Embryonic facial prominence (tissue), 1 donor: ENCODE measurements around the gene RPL39.
"Not testable (repeated sequence)": the region's sequence is repeated elsewhere in the genome, so short reads cannot be mapped to it uniquely, and the experiment has no call there.

Source experiments
- DNase-seq: peaks from one replicate; pipeline ENCODE4 v3.0.0-alpha.2; 2016; ENCODE audit errors: extremely low spot score

Gene RPL39

DNA sequence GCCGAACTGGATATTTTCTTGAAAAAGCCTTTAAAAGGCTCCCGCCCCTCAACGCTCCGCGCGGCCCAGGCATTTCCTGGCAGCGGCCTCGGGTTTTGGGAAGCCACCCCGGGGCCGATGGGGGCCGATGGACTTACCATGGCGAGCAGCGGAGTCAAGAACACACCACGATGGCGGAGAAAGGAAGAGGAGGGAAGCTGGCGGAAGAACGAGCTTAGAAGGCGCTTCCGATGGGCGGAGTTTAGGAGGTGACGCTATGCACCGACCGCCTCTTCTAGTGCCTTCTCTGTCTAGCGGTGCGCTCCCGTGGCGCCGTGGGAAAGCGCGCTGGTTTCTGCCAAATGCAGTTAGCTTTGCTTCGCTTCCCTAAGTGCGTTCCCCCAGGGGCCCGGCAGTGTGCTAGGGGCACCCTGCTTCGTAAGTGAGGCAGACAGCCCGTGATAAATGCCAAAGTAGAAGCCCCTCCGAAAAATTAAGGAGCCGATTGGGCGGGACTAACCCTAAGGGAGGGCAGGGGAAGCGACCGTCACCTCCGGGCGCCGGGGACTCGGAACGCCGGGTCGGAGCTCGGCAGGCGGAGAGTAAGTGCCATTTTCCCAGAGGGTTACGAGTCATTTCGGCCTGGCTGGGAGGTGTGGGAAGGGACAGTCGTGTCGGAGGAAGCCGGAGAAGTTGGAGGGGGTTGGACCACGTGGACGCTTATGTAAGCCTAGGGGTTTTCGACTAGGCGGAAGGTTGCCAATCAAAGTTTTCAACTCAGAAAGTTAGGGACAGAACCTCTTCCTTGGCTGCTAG, at the start of gene RPL39:
RPL39 (minus strand) TSS at position 194 of the 795 bp plus-strand sequence; CDS start at position 140, 54 bp downstream.
- DNase-seq: peak; percentile 80

DNA sequence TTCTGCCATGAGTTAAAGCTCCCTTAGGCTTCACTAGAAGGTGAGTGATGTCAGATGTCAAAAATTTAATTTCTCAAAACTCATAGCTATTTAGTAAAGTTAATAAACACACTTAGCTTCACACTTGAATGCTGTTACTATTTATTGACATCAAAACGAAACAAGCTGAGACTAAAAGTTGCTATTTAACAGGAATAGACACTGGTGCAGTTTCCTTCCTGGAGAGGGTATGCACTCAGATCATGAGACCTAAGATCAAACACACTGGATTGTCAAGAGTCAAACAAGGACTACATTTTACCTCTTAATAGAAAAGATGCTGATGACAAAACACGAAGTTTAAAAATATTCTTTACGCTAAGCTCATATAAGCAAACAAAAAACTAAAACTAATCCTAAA, 42.5 kb upstream of the RPL39 start:
- DNase-seq: no peak

DNA sequence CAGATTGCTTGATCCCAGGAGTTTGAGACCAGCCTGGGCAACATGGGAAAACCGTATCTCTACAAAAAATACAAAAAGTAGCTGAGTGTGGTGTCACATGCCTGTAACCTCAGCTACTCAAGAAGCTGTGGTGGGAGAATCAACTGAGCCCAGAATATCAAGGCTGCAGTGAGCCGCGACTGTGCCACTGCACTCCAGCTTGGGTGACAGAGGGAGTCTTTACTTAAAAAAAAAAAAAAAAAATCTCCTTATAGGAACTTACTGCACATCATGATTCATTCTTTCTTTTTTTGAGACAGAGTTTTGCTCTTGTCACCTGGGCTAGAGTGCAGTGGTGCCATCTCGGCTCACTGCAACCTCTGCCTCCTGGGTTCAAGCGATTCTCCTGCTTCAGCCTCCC, 37.0 kb upstream of the RPL39 start:
- DNase-seq: no peak

DNA sequence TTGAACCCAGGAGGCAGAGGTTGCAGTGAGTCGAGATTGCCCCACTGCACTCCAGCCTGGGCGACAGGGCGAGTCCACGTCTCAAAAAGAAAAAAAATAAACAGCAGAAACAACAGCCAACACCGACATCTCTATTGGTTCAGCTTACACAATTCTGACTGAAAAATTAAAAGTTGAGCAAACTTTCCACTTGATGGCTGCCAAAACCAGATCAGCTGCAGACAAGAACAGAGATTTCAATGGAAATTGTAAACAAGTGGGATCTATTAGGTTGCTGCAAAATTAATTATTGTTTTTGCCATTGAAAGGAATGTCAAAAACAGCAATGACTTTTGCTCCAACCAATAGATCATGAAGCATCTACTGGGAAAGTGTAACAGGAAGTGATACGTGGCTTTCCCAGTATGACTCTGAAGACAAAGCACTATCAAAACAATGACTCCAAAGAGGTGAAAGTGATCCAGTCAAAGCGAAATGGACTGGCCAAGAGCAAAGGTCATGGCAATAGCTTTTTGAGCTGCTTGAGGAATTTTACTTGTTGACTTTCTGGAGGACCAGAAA, 35.0 kb upstream of the RPL39 start:
- no peak for DNase-seq

DNA sequence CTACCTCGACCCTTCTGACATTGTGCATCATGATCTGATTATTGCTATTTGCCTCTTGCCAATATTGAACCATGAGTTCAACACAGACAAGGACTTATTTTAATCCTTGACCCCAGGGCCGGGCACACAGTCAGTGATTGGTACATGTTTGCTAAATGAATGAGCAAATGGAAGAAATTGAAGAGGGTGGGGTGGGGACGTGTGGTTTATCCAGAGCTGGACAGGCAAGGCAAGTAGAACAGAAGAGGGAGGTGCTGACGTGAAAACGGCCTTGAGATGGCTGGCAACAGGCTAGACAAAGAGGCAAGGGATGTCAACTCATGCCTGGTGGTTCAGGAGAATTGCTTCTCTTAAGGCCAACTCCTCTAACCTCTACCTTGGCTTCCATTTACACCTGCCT, 32.8 kb upstream of the RPL39 start:
- DNase-seq: not testable (repeated sequence)

DNA sequence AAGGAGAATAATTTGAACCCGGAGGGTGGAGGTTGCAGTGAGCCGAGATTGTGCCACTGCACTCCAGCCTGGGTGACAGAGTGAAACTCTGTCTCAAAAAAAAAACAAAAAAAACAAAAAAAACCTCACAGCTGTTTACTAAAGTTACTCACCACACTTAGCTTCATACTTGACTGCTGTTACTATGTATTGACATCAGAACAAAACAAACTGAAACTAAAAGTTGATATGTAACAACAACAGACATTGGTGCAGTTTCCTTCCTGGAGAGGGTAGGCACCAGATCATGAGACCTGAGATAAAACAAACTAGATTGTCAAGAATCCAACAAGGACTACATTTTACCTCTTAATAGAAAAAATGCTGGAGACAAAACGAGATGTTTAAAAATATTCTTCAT, 30.3 kb upstream of the RPL39 start:
- not testable (repeated sequence) for DNase-seq

DNA sequence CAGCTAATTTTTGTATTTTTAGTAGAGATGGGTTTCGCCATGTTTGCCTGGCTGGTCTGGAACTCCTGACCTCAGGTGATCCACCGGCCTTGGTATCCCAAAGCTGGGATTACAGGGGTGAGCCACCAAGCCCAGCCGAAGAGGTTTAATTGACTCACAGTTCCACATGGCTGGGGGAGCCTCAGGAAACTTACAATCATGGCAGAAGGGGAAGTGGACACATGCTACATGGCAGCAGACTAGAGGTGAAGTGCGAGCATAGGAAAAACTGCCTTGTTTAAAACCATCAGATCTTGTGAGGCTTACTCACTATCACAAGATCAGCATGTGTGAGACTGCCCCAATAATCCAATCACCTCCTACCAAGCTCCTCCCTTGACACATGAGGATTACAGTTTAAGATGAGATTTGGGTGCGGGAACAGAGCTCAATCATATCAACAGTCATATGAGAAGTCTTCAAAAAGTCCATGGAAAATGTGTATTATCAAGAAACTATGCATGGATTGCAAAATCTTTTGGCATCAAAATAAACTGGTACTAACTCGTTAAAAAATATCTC, 25.8 kb upstream of the RPL39 start:
- no peak for DNase-seq

DNA sequence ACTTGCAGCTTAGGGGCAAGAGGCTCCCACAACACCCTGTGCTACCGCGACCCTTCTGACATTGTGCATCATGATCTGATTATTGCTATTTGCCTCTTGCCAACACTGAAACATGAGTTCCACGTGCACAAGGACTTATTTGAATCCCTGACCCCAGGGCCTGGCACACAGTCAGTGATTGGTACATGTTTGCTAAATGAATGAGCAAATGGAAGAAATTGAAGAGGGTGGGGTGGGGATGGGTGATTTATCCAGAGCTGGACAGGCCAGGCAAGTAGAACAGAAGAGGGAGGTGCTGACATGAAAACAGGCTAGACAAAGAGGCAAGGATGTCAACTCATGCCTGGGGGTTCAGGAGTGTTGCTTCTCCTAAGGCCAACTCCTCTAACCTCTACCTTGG, 24.9 kb upstream of the RPL39 start:
- DNase-seq: no peak

DNA sequence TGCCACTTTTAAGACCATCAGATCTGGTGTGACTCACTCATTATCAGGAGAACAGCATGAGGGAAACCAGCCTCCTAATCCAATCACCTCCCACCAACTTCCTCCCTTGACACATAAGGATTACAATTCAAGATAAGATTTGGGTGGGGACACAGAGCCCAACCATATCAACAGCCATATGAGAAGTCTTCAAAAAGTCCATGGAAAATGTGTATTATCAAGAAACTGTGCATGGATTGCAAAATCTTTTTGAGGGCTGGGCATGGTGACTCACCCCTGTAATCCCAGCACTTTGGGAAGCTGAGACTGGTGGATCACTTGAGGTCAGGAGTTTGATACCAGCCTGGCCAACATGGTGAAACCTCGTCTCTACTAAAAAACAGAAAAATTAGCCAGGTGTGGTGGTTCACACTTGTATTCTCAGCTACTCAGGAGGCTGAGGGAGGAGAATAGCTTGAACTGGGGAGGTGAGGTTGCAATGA, 17.8 kb upstream of the RPL39 start:
- no peak for DNase-seq

DNA sequence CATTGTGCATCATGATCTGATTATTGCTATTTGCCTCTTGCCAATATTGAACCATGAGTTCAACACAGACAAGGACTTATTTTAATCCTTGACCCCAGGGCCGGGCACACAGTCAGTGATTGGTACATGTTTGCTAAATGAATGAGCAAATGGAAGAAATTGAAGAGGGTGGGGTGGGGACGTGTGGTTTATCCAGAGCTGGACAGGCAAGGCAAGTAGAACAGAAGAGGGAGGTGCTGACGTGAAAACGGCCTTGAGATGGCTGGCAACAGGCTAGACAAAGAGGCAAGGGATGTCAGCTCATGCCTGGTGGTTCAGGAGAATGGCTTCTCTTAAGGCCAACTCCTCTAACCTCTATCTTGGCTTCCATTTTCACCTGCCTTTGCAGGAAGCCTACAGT, 17.0 kb upstream of the RPL39 start:
- not testable (repeated sequence) for DNase-seq

DNA sequence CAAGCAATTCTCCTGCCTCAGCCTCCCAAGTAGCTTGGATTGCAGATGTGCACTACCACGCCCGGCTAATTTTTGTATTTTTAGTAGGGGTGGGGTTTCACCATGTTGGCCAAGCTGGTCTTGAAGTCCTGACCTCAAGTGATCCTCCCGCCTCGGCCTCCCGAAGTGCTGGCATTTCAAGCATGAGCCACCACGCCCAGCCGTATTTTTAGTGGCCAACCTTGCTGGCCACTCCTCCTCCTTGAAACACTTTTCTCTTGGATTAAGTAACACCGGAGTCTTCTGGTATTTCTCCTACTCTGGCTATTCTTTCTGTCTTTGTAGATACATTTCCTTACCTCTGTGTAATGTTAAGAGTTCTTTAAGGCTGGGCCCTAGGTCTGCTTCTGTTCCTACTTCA, 11.1 kb upstream of the RPL39 start:
- no peak for DNase-seq

DNA sequence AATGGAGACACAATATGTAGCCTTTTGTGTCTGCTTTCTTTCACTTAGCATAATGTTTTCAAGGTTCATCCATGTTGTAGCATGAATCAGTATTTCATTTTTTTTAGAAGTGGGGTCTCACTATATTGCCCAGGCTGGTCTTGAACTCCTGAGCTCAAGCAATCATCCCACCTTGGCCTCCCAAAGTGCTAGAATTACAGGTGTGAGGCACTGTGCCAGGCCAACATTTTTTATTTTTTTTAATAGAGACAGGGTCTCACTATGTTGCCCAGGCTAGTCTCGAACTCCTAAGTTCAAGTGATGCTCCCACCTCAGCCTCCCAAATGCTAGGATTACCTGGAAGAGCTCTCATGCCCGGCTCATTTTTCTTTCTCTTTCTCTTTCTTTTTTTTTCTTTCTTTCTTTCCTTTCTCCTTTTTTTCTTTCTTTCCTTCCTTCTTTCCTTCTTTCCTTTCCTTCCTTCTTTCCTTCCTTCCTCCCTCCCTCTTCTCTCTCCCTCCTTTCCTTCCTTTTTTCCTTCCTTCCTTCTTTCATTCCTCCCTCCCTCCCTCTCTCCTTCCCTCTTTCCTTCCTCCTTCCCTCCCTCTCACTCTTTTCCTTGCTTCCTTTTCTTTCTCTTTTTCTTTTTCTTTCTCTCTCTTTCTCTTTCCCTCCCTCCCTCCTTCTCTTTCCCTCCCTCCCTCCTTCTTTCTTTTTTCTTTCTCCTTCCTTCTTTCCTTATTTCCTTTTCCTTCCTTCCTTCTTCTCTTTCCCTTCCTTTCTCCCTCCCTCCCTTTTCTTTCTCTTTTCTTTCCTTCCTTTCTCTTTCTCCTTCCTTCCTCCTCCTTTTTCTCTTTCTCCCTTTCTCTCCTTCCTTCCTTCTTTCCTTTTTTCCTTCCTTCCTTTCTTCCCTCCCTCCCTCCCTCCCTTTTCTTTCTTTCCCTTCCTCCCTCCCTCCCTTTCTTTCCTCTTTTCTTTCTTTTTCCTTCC, 10.1 kb upstream of the RPL39 start:
- DNase-seq: no peak

DNA sequence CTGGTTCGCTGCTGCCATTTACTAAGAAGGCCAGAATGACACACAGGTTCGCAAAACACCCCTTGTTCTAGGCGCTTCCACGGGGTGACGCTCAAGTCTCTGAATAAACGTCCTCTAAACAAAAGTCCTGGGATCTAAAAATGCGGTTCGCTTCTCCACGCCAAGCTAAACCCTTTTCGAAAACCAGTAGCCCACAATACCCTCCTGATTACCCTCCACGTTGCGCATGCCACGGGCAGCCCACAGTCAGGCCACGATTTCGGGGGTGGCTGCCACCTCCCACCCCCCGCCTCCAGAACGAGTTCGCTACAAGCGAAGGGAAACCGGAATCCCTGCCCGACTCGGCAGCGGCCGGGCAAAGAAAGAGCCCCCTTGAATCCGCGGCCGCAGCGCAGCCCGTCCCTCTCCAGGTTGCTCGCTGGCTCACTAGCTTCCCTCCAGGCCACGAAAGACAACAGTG, 423 bp downstream of the RPL39 start:
- DNase-seq: peak; percentile 8

DNA sequence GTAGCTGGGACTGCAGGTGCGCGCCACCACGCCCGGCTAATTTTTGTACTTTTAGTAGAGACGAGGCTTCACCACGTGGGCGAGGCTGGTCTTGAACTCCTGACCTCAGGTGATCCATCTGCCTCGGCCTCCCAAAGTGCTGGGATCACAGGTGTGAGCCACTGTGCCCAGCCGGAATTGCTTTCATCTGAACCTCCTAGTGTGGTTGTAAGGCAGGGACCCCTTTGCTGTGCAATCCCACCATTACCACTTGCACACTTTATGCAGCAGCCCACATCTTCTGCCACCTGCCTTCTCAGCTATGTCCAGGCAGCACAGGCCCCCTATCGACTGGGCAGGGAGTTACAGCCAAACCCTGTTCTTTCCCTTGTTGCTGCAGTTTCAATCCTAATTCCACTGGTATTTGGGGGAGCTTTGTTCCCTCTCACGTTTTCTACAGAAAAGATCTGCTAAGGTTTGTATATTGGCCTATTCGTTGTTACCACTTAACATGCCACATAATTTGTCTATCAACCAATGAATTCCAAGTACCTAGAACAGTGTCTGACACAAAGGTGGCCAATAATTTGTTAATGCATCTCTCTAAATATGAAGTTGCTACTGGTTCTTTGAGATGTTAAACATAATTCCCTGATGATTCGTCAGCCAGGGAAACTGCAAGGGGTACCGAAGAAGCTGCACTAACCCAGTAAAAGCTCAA, 6.5 kb downstream of the RPL39 start:
- DNase-seq: no peak

DNA sequence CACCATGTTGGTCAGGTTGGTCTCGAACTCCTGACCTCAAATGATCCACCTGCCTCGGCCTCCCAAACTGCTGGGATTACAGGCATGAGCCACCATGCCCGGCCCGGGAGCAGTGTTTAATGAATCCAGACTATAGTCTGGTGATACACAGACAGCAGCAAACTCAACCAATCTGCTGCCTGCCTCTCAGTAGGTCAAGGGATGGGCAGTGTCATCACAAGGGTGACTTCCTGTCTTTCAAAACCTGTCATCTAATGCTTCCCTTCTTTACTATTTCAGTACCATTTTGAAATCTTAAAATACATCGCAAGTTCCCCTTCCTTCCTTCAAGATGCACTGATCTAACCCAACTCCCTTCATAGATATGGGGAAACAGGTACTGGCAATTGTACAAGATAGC, 8.4 kb downstream of the RPL39 start:
- DNase-seq: no peak

DNA sequence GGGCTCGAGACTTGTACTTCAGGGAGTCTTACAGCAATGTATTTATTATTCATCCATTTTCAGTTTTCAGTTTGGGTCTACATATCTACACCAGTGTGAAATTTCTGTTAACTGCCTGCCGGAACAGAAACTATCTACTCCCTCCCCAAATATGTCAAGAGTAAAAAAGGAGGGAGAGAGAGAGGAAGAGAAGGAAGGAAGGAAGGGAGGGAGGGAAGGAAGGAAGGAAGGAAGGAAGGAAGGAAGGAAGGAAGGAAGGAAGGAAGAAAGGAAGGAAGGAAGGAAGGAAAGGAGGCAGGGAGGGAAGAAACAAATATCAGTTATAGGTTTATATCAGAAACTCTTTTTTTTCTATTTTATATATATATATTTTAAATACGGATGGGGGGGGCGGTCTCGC, 12.6 kb downstream of the RPL39 start:
- no peak for DNase-seq

DNA sequence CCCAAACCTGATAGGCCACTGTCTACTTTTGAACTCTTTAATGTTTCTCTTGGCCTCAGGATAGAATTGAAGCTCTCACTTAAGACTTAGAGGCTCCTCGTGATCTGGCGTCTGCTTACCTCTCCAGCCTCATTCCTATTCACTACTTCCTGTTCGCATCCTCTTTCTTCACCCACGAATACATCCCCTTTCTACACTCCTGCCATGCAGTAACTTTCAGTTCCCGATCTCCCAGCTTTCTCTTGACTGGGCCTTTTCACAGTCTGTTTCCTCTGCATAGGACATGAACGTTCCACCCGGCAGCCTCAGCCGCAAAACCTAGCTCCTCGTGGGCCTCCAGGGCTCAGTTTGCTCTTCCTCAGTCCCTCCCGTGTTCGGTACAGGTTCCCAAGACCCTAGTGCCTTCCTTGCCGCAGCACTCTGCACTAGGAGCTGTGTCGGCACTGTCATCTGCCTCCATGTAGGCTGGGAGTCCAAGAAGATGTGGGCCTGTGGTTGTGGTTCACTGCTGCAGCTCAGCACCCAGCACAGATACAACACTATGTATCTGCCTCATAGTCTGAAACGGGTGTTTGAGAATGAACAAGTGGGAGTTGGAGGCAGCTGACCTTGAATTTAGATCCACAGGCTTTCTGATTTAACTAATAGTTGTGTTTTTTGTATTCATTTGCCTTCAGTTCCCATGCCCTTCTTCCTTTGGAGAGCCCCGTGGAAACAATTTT, 15.8 kb downstream of the RPL39 start:
- DNase-seq: no peak

DNA sequence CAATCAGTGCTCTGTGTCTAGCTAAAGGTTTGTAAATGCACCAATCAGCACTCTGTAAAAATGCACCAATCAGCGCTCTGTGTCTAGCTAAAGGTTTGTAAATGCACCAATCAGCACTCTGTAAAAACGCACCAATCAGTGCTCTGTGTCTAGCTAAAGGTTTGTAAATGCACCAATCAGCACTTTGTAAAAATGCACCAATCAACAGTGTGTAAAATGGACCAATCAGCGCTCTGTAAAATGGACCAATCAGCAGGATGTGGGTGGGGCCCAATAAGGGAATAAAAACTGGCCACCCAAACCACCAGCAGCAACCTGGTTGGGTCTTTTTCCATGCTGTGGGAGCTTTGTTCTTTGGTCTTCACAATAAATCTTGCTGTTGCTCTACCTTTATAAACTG, 22.0 kb downstream of the RPL39 start:
- not testable (repeated sequence) for DNase-seq

DNA sequence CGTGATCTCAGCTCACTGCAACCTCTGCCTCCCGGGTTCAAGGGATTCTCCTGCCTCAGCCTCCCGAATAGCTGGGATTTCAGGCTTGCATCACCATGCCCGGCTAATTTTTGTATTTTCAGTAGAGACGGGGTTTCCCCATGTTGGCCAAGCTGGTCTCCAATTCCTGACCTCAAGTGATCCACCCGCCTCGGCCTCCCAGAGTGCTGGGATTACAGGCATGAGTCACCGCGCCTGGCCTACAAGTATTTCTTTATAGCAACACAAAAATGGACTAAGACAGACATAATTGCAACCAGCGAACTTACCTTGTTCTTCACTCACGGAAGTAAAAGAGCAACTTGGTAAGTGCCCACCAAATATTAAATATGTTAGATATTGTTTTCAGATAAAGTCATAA, 23.0 kb downstream of the RPL39 start:
- not testable (repeated sequence) for DNase-seq

DNA sequence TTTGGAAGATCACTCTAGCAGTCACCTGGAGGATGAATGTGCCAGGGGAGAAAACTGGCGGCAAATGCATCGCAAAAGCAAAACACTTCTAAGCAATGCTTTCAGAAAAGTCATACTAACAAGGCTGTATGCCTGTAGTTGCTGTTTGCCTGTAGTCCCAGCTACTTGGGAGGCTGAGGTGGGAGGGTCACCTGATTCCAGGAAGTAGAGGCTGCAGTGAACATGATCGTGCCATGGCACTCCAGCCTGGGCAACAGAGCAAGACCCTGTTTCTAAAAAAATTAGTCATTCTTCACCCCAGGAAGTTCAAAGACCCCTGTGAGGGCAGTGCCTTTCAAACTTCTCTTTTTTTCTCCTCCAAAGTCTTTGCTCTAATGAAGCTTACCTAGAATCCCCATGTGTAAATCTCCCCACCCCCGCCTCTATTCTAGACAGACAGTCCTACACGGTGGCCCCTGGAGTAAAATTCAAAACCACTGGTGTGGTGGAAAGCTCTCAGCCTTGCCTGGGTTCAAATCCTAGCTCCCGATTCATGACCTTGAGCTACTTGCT, 27.5 kb downstream of the RPL39 start:
- DNase-seq: no peak
